Measurements from ENCODE around the gene UCN.

DNA sequence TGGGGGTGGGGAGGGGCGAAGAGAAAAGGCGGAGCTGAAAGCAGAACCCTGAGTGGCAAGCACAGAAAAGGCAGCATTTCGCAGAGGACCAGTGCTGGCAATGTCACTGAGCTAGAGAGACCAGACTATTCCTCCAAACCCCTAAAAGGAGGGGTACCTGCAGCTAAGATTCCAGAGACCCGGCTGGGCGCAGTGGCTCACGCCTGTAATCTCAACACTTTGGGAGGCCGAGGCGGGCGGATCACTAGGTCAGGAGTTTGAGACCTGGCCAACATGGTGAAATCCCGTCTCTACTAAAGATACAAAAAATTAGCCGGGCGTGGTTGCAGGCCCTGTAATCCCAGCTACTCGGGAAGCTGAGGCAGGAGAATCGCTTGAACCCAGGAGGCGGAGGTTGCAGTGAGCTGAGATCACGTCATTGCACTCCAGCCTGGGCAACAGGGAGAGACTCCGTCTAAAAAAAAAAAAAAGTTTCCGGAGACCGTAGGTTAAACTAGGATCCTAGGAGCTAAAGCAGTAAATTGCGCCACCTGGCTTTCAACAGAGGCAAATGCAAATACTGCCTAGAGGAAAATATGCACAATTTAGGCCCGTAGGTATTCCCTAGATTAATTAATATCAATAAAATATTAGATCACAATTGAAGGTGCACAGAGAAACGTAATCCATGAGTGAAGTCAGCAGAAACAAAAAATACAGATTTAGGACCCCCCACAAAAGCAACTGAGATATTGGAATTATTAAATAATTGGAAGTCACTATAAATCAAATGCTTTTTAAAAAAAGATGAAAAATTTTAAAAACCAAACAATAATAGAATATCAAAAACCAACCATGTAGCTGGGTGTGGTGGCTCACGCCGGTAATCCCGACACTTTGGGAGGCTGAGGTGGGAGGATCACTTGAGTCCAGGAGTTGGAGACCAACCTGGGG is 4.9 kb downstream of the UCN start:
- TF ChIP-seq, protein P1, sequence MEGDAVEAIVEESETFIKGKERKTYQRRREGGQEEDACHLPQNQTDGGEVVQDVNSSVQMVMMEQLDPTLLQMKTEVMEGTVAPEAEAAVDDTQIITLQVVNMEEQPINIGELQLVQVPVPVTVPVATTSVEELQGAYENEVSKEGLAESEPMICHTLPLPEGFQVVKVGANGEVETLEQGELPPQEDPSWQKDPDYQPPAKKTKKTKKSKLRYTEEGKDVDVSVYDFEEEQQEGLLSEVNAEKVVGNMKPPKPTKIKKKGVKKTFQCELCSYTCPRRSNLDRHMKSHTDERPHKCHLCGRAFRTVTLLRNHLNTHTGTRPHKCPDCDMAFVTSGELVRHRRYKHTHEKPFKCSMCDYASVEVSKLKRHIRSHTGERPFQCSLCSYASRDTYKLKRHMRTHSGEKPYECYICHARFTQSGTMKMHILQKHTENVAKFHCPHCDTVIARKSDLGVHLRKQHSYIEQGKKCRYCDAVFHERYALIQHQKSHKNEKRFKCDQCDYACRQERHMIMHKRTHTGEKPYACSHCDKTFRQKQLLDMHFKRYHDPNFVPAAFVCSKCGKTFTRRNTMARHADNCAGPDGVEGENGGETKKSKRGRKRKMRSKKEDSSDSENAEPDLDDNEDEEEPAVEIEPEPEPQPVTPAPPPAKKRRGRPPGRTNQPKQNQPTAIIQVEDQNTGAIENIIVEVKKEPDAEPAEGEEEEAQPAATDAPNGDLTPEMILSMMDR (IDR thresholded peaks at IDR 0.05; ENCODE audit: insufficient read depth, low read length) = peak; percentile 74
- TF ChIP-seq GABPA (IDR thresholded peaks at IDR 0.05; ENCODE audit: low read depth) = no peak
- TF ChIP-seq POLR2AphosphoS5 (IDR thresholded peaks at IDR 0.05; ENCODE audit: low read depth) = no peak

All from HL-60 (cell line).